K562 (cell line): Measurements from ENCODE around the gene PDHA2. TPM values are rescaled to one million over a fixed set of nuclear protein-coding genes. Genes with fewer than 3 reads are reported as not detected.

Experiments used
- ATAC-seq: fragments of 200-7000 bp; cut with Tn5 transposase; 3 replicates; pipeline ENCODE4 v1.9.1; 2020; ENCODE audit warnings: moderate library complexity
- BruUV-seq: library from RNA; stranded (reverse); fragments of 400-500 nt; replicated peaks from 2 replicates; lab custom pipeline; 2021; lab: Mats Ljungman, UMichigan
- CTCF ChIA-PET: fragments of 300-600 bp; formaldehyde crosslinking; extraction: SDS; loops from one replicate; lab custom pipeline; 2021; ENCODE audit warnings: low intra/inter-chr PET ratio; lab: Yijun Ruan, JAX
- POLR2A ChIA-PET: fragments of 300-600, 350-650 bp; sonication (Branson Sonifier 250); formaldehyde crosslinking; extraction: SDS; loops from one replicate; lab custom pipeline; 2021; ENCODE audit warnings: antibody characterized with exemption, inconsistent platforms; lab: Yijun Ruan, JAX
- DNase-seq, 4 experiments: peaks; one replicate each; pipeline versions ENCODE4 v3.0.0 to v3.0.0-alpha.2; 2011 to 2018; ENCODE audit warnings: low spot score in 3 of 4, mixed read lengths in 3 of 4; ENCODE audit errors: extremely low read depth in 1 of 4
- FAIRE-seq: peaks from 2 replicates; lab custom pipeline; 2011; peaks lifted over from hg19 to GRCh38; lab: Jason Lieb, UNC
- H2AFZ ChIP-seq: 2 replicates; pipeline ENCODE4 v1.6.0; 2011; ENCODE audit warnings: low read depth, low read length, control low read depth, inconsistent platforms
- H3K27ac ChIP-seq: fragments of 200-600 bp; 3 replicates; pipeline ENCODE4 v1.8.0; 2011; ENCODE audit warnings: low read depth, mild to moderate bottlenecking, control low read depth, inconsistent platforms, low read length, moderate library complexity, mixed read lengths; ENCODE audit errors: extremely low read depth
- H3K27me3 ChIP-seq, 2 experiments: fragments of 300-600 bp in 1 of 2; 2 replicates in 1 of 2; 3 replicates in 1 of 2; pipeline versions ENCODE4 v1.6.0 to v1.8.0; 2011; ENCODE audit warnings: inconsistent platforms in 2 of 2, low read length in 2 of 2, mild to moderate bottlenecking in 1 of 2, mixed read lengths in 1 of 2, moderate library complexity in 1 of 2; ENCODE audit not compliant: control insufficient read depth in 2 of 2, insufficient read depth in 2 of 2
- H3K36me3 ChIP-seq: fragments of 300-600 bp; 3 replicates; pipeline ENCODE4 v1.8.0; 2011; ENCODE audit warnings: mild to moderate bottlenecking, low read length, inconsistent platforms; ENCODE audit not compliant: control insufficient read depth, insufficient read depth
- H3K4me1 ChIP-seq, 2 experiments: fragments of 200-600 bp in 1 of 2; replicated peaks in 1 of 2; 2 replicates in 1 of 2; 3 replicates in 1 of 2; pipeline versions ENCODE4 v1.5.1 to v1.8.0; 2011; ENCODE audit warnings: inconsistent platforms in 2 of 2, low read length in 2 of 2, mild to moderate bottlenecking in 1 of 2, mixed read lengths in 1 of 2, moderate library complexity in 1 of 2; ENCODE audit not compliant: control insufficient read depth in 2 of 2, insufficient read depth in 2 of 2
- H3K4me2 ChIP-seq: 2 replicates; pipeline ENCODE4 v1.6.1; 2011; ENCODE audit warnings: low read length, control low read depth, inconsistent platforms, mixed read lengths; ENCODE audit not compliant: insufficient read depth
- H3K4me3 ChIP-seq: fragments of 200-600 bp; sonication (generic), shearing (Covaris generic); 2 replicates; pipeline ENCODE4 v1.5.1; 2016; ENCODE audit warnings: control low read depth, inconsistent platforms
- H3K79me2 ChIP-seq: fragments of 200-600 bp; 3 replicates; pipeline ENCODE4 v1.8.0; 2011; ENCODE audit warnings: low read length, inconsistent platforms; ENCODE audit not compliant: control insufficient read depth, insufficient read depth
- H3K9ac ChIP-seq, 2 experiments: 2 replicates each; pipeline versions ENCODE4 v1.6.0 to v1.6.1; 2011; ENCODE audit warnings: low read depth in 2 of 2, low read length in 2 of 2, control low read depth in 1 of 2, inconsistent platforms in 1 of 2, mild to moderate bottlenecking in 1 of 2, mixed read lengths in 1 of 2; ENCODE audit not compliant: insufficient read depth in 1 of 2
- H3K9me1 ChIP-seq: one replicate; pipeline ENCODE4 v1.6.0; 2011; ENCODE audit warnings: inconsistent platforms, mild to moderate bottlenecking, low read length, moderate library complexity; ENCODE audit not compliant: control insufficient read depth, insufficient read depth
- H3K9me3 ChIP-seq: replicated peaks from 2 replicates; pipeline ENCODE4 v1.5.1; 2011; ENCODE audit warnings: low read depth, low read length, inconsistent platforms; ENCODE audit not compliant: control insufficient read depth, insufficient read depth
- H4K20me1 ChIP-seq: replicated peaks from 2 replicates; pipeline ENCODE4 v1.6.1; 2011; ENCODE audit warnings: low read length, inconsistent platforms, mixed read lengths; ENCODE audit not compliant: control insufficient read depth, insufficient read depth
- CBFA2T2 ChIP-seq: fragments of 450-650 bp; conservative IDR thresholded peaks from 2 replicates; pipeline ENCODE4 v1.6.1; 2017; ENCODE audit warnings: mild to moderate bottlenecking
- CBFB ChIP-seq: sonication (generic); formaldehyde crosslinking; IDR thresholded peaks from 2 replicates; pipeline ENCODE4 v1.4.0; 2020; ENCODE audit warnings: mild to moderate bottlenecking, missing genetic modification reagents
- CC2D1A ChIP-seq: fragments of 450-650 bp; IDR thresholded peaks from 2 replicates; pipeline ENCODE4 v1.6.1; 2017; ENCODE audit warnings: mild to moderate bottlenecking
- CCNT2 ChIP-seq: IDR thresholded peaks from 2 replicates; pipeline ENCODE4 v1.6.1; 2011; ENCODE audit warnings: borderline replicate concordance, low read depth, mild to moderate bottlenecking, moderate library complexity, mixed read lengths, low read length; ENCODE audit not compliant: insufficient read length; ENCODE audit errors: extremely low read depth
- ELF1 ChIP-seq: fragments of 200-800 bp; sonication (Bioruptor generic); IDR thresholded peaks from 2 replicates; pipeline ENCODE4 v1.6.1; 2016; ENCODE audit warnings: missing genetic modification characterization, missing compliant biosample characterization
- GATA2 ChIP-seq: sonication (generic); formaldehyde crosslinking; IDR thresholded peaks from 2 replicates; pipeline ENCODE4 v1.4.0; 2020; ENCODE audit warnings: mild to moderate bottlenecking, missing genetic modification reagents
- KAT8 ChIP-seq: fragments of 450-650 bp; IDR thresholded peaks from 2 replicates; pipeline ENCODE4 v1.6.1; 2016; ENCODE audit warnings: low read depth, mild to moderate bottlenecking
- KDM1A ChIP-seq, 2 experiments: fragments of 450-650 bp; IDR thresholded peaks; 2 replicates each; pipeline ENCODE4 v1.6.1; 2016; ENCODE audit warnings: mild to moderate bottlenecking in 2 of 2
- KDM2B ChIP-seq: fragments of 250-450 bp; sonication (Bioruptor Pico); IDR thresholded peaks from 2 replicates; pipeline ENCODE4 v1.8.0; 2021; ENCODE audit warnings: mild to moderate bottlenecking, moderate library complexity
- NFXL1 ChIP-seq: fragments of 450-650 bp; formaldehyde crosslinking; IDR thresholded peaks from 2 replicates; pipeline ENCODE4 v1.4.0; 2021; ENCODE audit warnings: mild to moderate bottlenecking
- PCBP1 ChIP-seq: fragments of 200-400 bp; formaldehyde crosslinking; IDR thresholded peaks from 2 replicates; pipeline ENCODE4 v1.6.1; 2018; ENCODE audit warnings: mild to moderate bottlenecking, low read depth, low read length; ENCODE audit not compliant: poor library complexity, severe bottlenecking
- SIN3A ChIP-seq, 2 experiments: fragments of 150-350 bp in 1 of 2; IDR thresholded peaks; 2 replicates each; pipeline ENCODE4 v1.6.1; 2011 to 2016; ENCODE audit warnings: borderline replicate concordance in 2 of 2, low read depth in 2 of 2, low read length in 2 of 2, mild to moderate bottlenecking in 2 of 2, moderate library complexity in 2 of 2; ENCODE audit not compliant: control insufficient read depth in 1 of 2
- SRSF7 ChIP-seq: fragments of 200-400 bp; formaldehyde crosslinking; optimal IDR thresholded peaks from 2 replicates; pipeline ENCODE3; 2017; ENCODE audit warnings: mild to moderate bottlenecking, low read depth, low read length
- TBP ChIP-seq: optimal IDR thresholded peaks from 2 replicates; pipeline ENCODE3; 2011; ENCODE audit warnings: low read depth, low read length, improper control_type of control experiment
- ZC3H4 ChIP-seq: sonication (generic); formaldehyde crosslinking; IDR thresholded peaks from 2 replicates; pipeline ENCODE4 v1.9.0; 2021; ENCODE audit warnings: missing genetic modification reagents, borderline replicate concordance
- ZNF121 ChIP-seq: sonication (generic); formaldehyde crosslinking; conservative IDR thresholded peaks from 2 replicates; pipeline ENCODE4 v1.8.0; 2022; ENCODE audit warnings: missing genetic modification reagents
- WGBS: fragments of 100-300 bp; shearing (Covaris generic); methylation state at CpG from one replicate; pipeline ENCODE4 v1.1.6; 2016; ENCODE audit warnings: low coverage, mixed read lengths; ENCODE audit not compliant: insufficient coverage; ENCODE audit errors: missing lambda C conversion rate; 5-methylcytosine and 5-hydroxymethylcytosine counted together
- in situ Hi-C: fragments of 300-500 bp; cut with MboI; formaldehyde crosslinking; loops from 4 replicates; pipeline ENCODE4 v1.15.0; 2018; ENCODE audit warnings: inconsistent platforms, mixed read lengths
- intact Hi-C: fragments of 100-400 bp; cut with micrococcal nuclease; formaldehyde crosslinking; loops from 2 replicates; pipeline ENCODE4 v1.14.2; 2022
- polyA plus RNA-seq, 8 experiments: library from polyadenylated mRNA; depleted of rRNA in 4 of 8; stranded (reverse) in 5 of 8; unstranded in 3 of 8; fragments of >200 nt; fragmentation: Nextera tagmentation in 2 of 8; fragmentation: Illumina TruSeq in 1 of 8; extraction: Ambion mirVana in 2 of 8; extraction: Trizol in 1 of 8; gene quantifications; 2 replicates each; pipeline versions ENCODE4 v1.2.1 to v1.2.3, GENCODE V29; 2011 to 2014; ENCODE audit warnings: inconsistent platforms in 1 of 8, missing spikeins in 1 of 8
- total RNA-seq, 7 experiments: library from RNA; depleted of rRNA in 6 of 7; stranded (reverse); fragments of >200 nt in 6 of 7; fragmentation: Illumina TruSeq in 2 of 7; extraction: Trizol in 2 of 7; gene quantifications; 2 replicates each; pipeline versions ENCODE4 v1.2.1 to v1.2.3, GENCODE V29; 2011 to 2021; ENCODE audit warnings: low replicate concordance in 1 of 7
- TF ChIP-seq, protein P1 (sequence below), 2 experiments: fragments of 450-650 bp; conservative IDR thresholded peaks; 2 replicates each; pipeline ENCODE4 v1.6.1; 2017; ENCODE audit warnings: mild to moderate bottlenecking in 2 of 2, moderate library complexity in 2 of 2
- TF ChIP-seq, protein P2 (sequence below): fragments of 450-650 bp; formaldehyde crosslinking; IDR thresholded peaks from 2 replicates; pipeline ENCODE4 v1.4.0; 2020; ENCODE audit warnings: mild to moderate bottlenecking, moderate library complexity
- TF ChIP-seq, protein P3 (sequence below), 3 experiments: fragments of 200-800 bp in 1 of 3; sonication (Bioruptor generic) in 1 of 3; sonication (generic) in 1 of 3; formaldehyde crosslinking in 1 of 3; IDR thresholded peaks; 2 replicates each; pipeline versions ENCODE4 v1.6.1 to v1.8.0; 2016 to 2022; ENCODE audit warnings: mild to moderate bottlenecking in 2 of 3, missing compliant biosample characterization in 2 of 3, missing genetic modification characterization in 2 of 3, missing genetic modification reagents in 1 of 3
- TF ChIP-seq, protein P4 (sequence below): sonication (generic); formaldehyde crosslinking; IDR thresholded peaks from 2 replicates; pipeline ENCODE4 v1.8.0; 2022; ENCODE audit warnings: mild to moderate bottlenecking, missing genetic modification reagents

Gene PDHA2
- total and polyA plus RNA-seq, 9 of the 15 experiments (the other 6 are each of a cell fraction or from before 2014, with no cell fraction given), result not detected

DNA sequence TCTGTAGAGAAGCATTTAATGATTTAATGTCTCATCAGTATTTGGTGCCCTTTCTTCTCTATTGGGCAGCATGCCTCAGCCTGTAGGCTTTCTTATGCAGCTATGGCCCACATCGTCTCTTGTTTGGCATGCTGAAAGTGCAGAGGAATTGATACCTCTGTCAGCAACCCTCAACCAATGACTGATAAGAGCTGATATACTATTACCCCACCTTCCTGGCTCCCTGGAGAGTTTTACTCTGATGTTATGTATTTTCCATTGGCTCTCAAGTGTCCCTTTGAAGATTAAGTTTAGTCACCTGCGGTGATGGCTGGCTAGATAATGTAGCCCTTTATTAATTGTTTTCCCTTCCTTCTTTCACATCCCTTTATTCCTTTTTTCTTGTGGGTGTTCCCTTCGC, 41.2 kb upstream of the PDHA2 start:
- DNase-seq, result no peak
- no peak overlapping the region for H3K27ac ChIP-seq
- in situ Hi-C loops, result no loop called here
- 0% methylated on average over 3 of the region's 3 CpGs for WGBS
- H3K4me1 ChIP-seq, result no peaks in the 10 kb centered on the region
- BruUV-seq, result no TSS peak
- H2AFZ ChIP-seq, result no peak overlapping the region
- no peaks in the 10 kb centered on the region for H3K79me2 ChIP-seq
- CTCF ChIA-PET, result no interaction called here
- no peaks in the 10 kb centered on the region for H3K9me1 ChIP-seq
- FAIRE-seq, result no peak
- no peak overlapping the region for H3K9ac ChIP-seq
- TF ChIP-seq CC2D1A (no peak), ELF1 (no peak), SIN3A (IDR thresholded peaks at IDR 0.05; ENCODE audit: borderline replicate concordance in 2 of 2, control insufficient read depth in 1 of 2, low read depth in 2 of 2, low read length in 2 of 2) (no peak), CBFB (no peak), TBP (no peak), KDM1A (IDR thresholded peaks at IDR 0.05) (no peak), ZC3H4 (CRISPR knock-in tag) (no peak), NFXL1 (CRISPR knock-in tag) (no peak), CBFA2T2 (no peak), KDM2B (CRISPR knock-in tag) (no peak), PCBP1 (no peak), ZNF121 (CRISPR knock-in tag) (no peak), SRSF7 (no peak), KAT8 (no peak), GATA2 (no peak), CCNT2 (no peak)
- TF ChIP-seq, protein P1, sequence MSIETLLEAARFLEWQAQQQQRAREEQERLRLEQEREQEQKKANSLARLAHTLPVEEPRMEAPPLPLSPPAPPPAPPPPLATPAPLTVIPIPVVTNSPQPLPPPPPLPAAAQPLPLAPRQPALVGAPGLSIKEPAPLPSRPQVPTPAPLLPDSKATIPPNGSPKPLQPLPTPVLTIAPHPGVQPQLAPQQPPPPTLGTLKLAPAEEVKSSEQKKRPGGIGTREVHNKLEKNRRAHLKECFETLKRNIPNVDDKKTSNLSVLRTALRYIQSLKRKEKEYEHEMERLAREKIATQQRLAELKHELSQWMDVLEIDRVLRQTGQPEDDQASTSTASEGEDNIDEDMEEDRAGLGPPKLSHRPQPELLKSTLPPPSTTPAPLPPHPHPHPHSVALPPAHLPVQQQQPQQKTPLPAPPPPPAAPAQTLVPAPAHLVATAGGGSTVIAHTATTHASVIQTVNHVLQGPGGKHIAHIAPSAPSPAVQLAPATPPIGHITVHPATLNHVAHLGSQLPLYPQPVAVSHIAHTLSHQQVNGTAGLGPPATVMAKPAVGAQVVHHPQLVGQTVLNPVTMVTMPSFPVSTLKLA (conservative IDR thresholded peaks at IDR 0.05), result no peak
- TF ChIP-seq, protein P2, sequence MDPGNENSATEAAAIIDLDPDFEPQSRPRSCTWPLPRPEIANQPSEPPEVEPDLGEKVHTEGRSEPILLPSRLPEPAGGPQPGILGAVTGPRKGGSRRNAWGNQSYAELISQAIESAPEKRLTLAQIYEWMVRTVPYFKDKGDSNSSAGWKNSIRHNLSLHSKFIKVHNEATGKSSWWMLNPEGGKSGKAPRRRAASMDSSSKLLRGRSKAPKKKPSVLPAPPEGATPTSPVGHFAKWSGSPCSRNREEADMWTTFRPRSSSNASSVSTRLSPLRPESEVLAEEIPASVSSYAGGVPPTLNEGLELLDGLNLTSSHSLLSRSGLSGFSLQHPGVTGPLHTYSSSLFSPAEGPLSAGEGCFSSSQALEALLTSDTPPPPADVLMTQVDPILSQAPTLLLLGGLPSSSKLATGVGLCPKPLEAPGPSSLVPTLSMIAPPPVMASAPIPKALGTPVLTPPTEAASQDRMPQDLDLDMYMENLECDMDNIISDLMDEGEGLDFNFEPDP (CRISPR knock-in tag), result no peak
- TF ChIP-seq, protein P3, sequence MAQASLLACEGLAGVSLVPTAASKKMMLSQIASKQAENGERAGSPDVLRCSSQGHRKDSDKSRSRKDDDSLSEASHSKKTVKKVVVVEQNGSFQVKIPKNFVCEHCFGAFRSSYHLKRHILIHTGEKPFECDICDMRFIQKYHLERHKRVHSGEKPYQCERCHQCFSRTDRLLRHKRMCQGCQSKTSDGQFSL (CRISPR knock-in tag; IDR thresholded peaks at IDR 0.05), result no peak
- TF ChIP-seq, protein P3 (tag; IDR thresholded peaks at IDR 0.05), result no peak
- TF ChIP-seq, protein P4, sequence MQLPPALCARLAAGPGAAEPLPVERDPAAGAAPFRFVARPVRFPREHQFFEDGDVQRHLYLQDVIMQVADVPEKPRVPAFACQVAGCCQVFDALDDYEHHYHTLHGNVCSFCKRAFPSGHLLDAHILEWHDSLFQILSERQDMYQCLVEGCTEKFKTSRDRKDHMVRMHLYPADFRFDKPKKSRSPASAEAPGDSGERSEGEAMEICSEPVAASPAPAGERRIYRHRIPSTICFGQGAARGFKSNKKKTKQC (CRISPR knock-in tag), result no peak
- no peaks in the 10 kb centered on the region for H3K27me3 ChIP-seq
- intact Hi-C loops, result no loop called here
- no peak for ATAC-seq
- no peak overlapping the region for H3K4me2 ChIP-seq
- no peaks in the 10 kb centered on the region for H3K36me3 ChIP-seq
- no peaks in the 10 kb centered on the region for H4K20me1 ChIP-seq
- no peak overlapping the region for H3K4me3 ChIP-seq
- H3K9me3 ChIP-seq, result no peaks in the 10 kb centered on the region
- POLR2A ChIA-PET, result no interaction called here
